CD4-positive, alpha-beta T cell (primary cell): ENCODE measurements around the gene EFHD2. TPM values are rescaled to one million over a fixed set of nuclear protein-coding genes. Genes with fewer than 3 reads are reported as not detected.
"Not testable (repeated sequence)": the region's sequence is repeated elsewhere in the genome, so short reads cannot be mapped to it uniquely, and the experiment has no call there.

Experiments used
- ATAC-seq: fragments of 200-7000 bp; cut with Tn5 transposase; one replicate; pipeline ENCODE4 v1.10.0; 2022; ENCODE audit warnings: mild to moderate bottlenecking; ENCODE audit not compliant: poor library complexity
- CTCF ChIA-PET: fragments of 350-600 bp; sonication (Branson Sonifier 250); formaldehyde crosslinking; loops from one replicate; lab custom pipeline; 2021; ENCODE audit warnings: antibody characterized with exemption, inconsistent platforms; lab: Charles Lee
- POLR2A ChIA-PET: fragments of 350-600 bp; sonication (Branson Sonifier 250); formaldehyde crosslinking; loops from one replicate; lab custom pipeline; 2021; ENCODE audit warnings: antibody characterized with exemption, inconsistent platforms; lab: Charles Lee
- DNase-seq, 14 experiments: peaks; one replicate each; pipeline ENCODE4 v3.0.0-alpha.2; 2013 to 2020; ENCODE audit warnings: mixed read lengths in 2 of 14
- H3K27ac ChIP-seq, 2 donors: one replicate each; pipeline versions ENCODE4 v1.5.1 to v1.7.0; 2013; ENCODE audit warnings: low read length in 2 of 2, low read depth in 1 of 2, mild to moderate bottlenecking in 1 of 2
- H3K27me3 ChIP-seq, 2 experiments: 1 replicate in 1 of 2; 2 replicates in 1 of 2; pipeline versions ENCODE4 v1.6.1 to v1.7.0; 2013; ENCODE audit warnings: low read length in 2 of 2, control low read depth in 1 of 2, mild to moderate bottlenecking in 1 of 2, moderate library complexity in 1 of 2; ENCODE audit not compliant: insufficient read depth in 2 of 2, control insufficient read depth in 1 of 2
- H3K36me3 ChIP-seq: one replicate; pipeline ENCODE4 v1.6.1; 2013; ENCODE audit warnings: low read length, control low read depth; ENCODE audit not compliant: insufficient read depth
- H3K4me1 ChIP-seq: one replicate; pipeline ENCODE4 v1.6.1; 2013; ENCODE audit warnings: low read length, control low read depth; ENCODE audit not compliant: insufficient read depth
- H3K4me3 ChIP-seq: one replicate; pipeline ENCODE4 v1.5.1; 2013; ENCODE audit warnings: mild to moderate bottlenecking, low read length, moderate library complexity
- H3K9me3 ChIP-seq, 2 experiments: 1 replicate in 1 of 2; 2 replicates in 1 of 2; pipeline versions ENCODE4 v1.6.1 to v1.7.0; 2013; ENCODE audit warnings: low read length in 2 of 2, mild to moderate bottlenecking in 2 of 2, control low read depth in 1 of 2, moderate library complexity in 1 of 2; ENCODE audit not compliant: control insufficient read depth in 1 of 2, insufficient read depth in 1 of 2
- H3K27ac Mint-ChIP-seq: one replicate; pipeline ENCODE4 v1.8.0; 2020; ENCODE audit warnings: mixed read lengths
- H3K27me3 Mint-ChIP-seq: one replicate; pipeline ENCODE4 v1.8.0; 2021; ENCODE audit warnings: mixed read lengths
- H3K36me3 Mint-ChIP-seq: one replicate; pipeline ENCODE4 v1.8.0; 2021; ENCODE audit warnings: low read depth, mixed read lengths
- H3K4me1 Mint-ChIP-seq: one replicate; pipeline ENCODE4 v1.8.0; 2021; ENCODE audit warnings: low read depth, mixed read lengths
- H3K4me3 Mint-ChIP-seq: one replicate; pipeline ENCODE4 v1.8.0; 2020; ENCODE audit warnings: mild to moderate bottlenecking, mixed read lengths
- H3K9me3 Mint-ChIP-seq: one replicate; pipeline ENCODE4 v1.8.0; 2020; ENCODE audit warnings: mixed read lengths
- intact Hi-C, 2 experiments: fragments of 100-400 bp; cut with DNase I in 1 of 2; cut with micrococcal nuclease in 1 of 2; formaldehyde crosslinking; loops; one replicate each; pipeline versions ENCODE4 v1.15.1 to v1.9.0; 2023 to 2025; cut with DNase I, micrococcal nuclease
- total RNA-seq, 174 experiments: library from RNA in 2 of 174; stranded (reverse) in 2 of 174; gene quantifications; one replicate each; pipeline ENCODE4 v1.2.3 and lab custom pipeline; 2021 to 2026
- TF ChIP-seq, protein P1 (sequence below): fragments of 200-600 bp; IDR thresholded peaks from one replicate; pipeline ENCODE4 v1.8.0; 2022; ENCODE audit warnings: antibody characterized with exemption, mild to moderate bottlenecking

EFHD2 gene
- total RNA-seq, 2 experiments from 2014 or later: 79.1 to 80.9 TPM

DNA sequence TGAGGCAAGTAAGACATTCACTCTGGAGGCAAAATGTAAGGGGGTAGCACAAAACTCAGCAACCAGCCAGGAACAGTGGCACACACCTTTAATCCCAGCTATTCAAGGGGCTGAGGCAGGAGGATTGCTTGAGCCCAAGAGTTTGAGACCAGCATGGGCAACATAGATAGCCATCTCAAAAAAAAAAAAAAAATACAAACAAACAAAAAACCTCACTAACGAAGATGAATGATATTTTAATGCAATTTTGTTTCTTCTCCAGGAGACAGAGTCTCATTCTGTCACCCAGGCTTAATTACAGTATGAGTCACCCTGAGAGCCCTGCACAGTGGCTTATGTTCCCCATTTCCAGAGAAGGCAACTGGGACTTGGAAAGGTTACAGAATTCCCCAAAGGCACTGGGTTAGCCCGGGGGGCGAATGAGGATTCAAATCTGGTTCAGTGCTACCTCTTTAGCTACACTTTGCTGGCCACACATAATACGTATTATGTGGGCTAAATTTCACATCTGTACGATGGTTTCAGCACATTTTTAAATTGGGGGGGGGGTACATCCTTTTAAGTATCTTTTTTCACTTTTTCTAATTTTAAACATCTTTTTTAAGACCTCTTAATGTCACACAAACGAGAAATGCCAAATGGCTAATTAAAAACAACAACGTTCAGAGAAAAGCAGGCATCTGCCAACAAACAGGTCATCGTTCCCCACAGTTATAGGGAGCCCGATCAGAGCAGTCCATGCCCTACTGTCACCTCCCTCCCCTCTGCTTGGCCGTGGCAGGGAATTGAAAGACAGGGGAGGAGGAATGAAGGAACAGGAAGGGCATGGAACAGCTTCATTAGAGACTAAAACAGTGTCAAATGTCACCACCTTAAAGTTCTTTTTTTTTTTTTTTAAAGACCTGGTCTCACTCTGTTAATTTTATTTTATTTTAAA is 50.4 kb downstream of the EFHD2 start:
- intact Hi-C loops: no loop called here
- no peak overlapping the region for H3K27ac Mint-ChIP-seq
- TF ChIP-seq, protein P1, sequence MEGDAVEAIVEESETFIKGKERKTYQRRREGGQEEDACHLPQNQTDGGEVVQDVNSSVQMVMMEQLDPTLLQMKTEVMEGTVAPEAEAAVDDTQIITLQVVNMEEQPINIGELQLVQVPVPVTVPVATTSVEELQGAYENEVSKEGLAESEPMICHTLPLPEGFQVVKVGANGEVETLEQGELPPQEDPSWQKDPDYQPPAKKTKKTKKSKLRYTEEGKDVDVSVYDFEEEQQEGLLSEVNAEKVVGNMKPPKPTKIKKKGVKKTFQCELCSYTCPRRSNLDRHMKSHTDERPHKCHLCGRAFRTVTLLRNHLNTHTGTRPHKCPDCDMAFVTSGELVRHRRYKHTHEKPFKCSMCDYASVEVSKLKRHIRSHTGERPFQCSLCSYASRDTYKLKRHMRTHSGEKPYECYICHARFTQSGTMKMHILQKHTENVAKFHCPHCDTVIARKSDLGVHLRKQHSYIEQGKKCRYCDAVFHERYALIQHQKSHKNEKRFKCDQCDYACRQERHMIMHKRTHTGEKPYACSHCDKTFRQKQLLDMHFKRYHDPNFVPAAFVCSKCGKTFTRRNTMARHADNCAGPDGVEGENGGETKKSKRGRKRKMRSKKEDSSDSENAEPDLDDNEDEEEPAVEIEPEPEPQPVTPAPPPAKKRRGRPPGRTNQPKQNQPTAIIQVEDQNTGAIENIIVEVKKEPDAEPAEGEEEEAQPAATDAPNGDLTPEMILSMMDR: no peak

DNA sequence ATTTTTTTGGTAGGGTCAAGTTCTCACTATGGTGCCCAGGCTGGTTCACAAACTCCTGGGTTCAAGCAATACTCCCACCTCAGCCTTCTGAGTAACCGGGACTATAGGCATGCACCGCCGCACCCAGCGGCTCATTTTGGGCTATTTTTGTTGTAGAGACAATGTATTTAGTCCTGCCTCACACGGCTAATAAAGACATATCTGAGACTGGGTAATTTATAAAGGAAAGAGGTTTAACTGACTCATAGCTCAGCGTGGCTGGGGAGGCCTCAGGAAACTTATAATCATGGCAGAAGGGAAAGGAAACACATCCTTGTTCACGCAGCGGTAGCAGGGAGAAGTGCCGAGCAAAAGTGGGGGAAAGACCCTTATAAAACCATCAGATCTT is 51.0 kb downstream of the EFHD2 start:
- Mint-ChIP-seq H3K27me3 (peaks cover 5% of the 10 kb centered on the region), H3K9me3 (no peaks in the 10 kb centered on the region), H3K4me3 (no peak overlapping the region), H3K27ac (no peak overlapping the region), H3K4me1 (no peaks in the 10 kb centered on the region), H3K36me3 (no peaks in the 10 kb centered on the region)
- ChIA-PET CTCF (no interaction called here), POLR2A (no interaction called here)
- H3K4me1 ChIP-seq: no peaks in the 10 kb centered on the region
- ATAC-seq: no peak
- H3K36me3 ChIP-seq: no peaks in the 10 kb centered on the region
- H3K9me3 ChIP-seq: no peaks in the 10 kb centered on the region
- intact Hi-C loops: no loop called here
- no peaks in the 10 kb centered on the region for H3K27me3 ChIP-seq
- no peak overlapping the region for H3K27ac ChIP-seq
- DNase-seq: no peak
- no peak overlapping the region for H3K4me3 ChIP-seq
- TF ChIP-seq, protein P1: no peak

More for the DNA sequence above, 50.4 kb downstream of the EFHD2 start:
- Mint-ChIP-seq H3K27me3 (peaks cover 5% of the 10 kb centered on the region), H3K4me3 (no peak overlapping the region), H3K4me1 (no peaks in the 10 kb centered on the region), H3K36me3 (no peaks in the 10 kb centered on the region), H3K9me3 (no peaks in the 10 kb centered on the region)
- ATAC-seq: no peak
- H3K4me1 ChIP-seq: no peaks in the 10 kb centered on the region
- POLR2A ChIA-PET: no interaction called here
- H3K27ac ChIP-seq: no peak overlapping the region
- no peaks in the 10 kb centered on the region for H3K36me3 ChIP-seq
- H3K27me3 ChIP-seq: no peaks in the 10 kb centered on the region
- no peaks in the 10 kb centered on the region for H3K9me3 ChIP-seq
- no peak overlapping the region for H3K4me3 ChIP-seq
- CTCF ChIA-PET: no interaction called here
- no peak for DNase-seq

DNA sequence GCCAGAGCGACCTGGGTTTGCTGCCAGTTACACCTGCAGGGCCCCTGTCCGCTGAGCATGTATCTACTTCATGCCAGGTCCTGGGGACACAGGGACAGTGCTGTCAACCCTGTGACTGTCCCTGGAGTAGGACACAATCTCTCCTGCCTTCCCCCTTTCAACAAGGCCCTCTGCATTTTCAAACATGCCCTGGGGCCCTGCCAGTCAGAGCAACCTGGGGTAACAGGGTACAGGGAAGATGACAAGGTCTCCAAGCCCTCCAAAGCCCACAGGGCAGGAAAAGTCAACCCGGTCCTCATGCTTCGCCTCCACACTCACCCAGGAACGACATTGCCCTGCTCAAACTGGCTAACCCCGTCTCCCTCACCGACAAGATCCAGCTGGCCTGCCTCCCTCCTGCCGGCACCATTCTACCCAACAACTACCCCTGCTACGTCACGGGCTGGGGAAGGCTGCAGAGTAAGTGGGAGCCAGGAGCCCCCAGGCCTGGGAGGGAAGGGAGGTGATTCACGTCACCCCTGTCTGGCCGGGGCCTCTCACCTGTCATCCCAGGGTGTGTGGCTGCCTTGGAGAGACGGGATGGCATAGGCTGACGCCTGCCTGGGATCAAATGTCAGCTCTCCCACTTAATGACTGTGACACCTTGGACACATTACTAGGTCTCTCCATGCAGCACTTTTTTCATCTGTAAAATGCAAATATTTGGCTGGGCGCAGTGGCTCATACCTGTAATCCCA is 53.5 kb downstream of the EFHD2 start:
- DNase-seq, ATAC-seq, H3K9me3 Mint-ChIP-seq: not testable (repeated sequence)

DNA sequence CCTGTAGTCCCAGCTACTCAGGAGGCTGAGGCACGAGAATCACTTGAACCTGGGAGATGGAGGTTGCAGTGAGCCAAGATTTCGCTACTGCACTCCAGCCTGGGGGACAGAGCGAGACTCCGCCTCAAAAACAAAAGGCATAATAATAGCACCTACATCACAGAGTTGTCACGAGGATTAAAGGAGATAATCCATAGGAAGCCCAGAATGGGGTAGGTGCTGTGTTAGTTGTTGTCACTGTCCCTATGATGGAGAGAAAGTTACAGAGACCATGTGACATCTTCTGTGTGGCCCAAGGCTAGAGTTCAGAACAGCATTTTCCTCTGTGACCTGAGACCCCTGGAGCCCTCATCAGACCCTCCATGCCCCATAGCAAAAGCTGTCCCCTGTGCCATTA is 54.2 kb downstream of the EFHD2 start:
- H3K9me3 Mint-ChIP-seq, H3K4me1 Mint-ChIP-seq, H3K27me3 ChIP-seq, H3K4me3 ChIP-seq, ATAC-seq, H3K4me1 ChIP-seq, H3K27ac Mint-ChIP-seq, CTCF ChIA-PET, H3K27me3 Mint-ChIP-seq, intact Hi-C loops, H3K27ac ChIP-seq, H3K36me3 Mint-ChIP-seq, H3K4me3 Mint-ChIP-seq, DNase-seq, POLR2A ChIA-PET, H3K9me3 ChIP-seq, H3K36me3 ChIP-seq: not testable (repeated sequence)

More for the DNA sequence above, 53.5 kb downstream of the EFHD2 start:
- H3K4me3 Mint-ChIP-seq, H3K4me1 Mint-ChIP-seq, H3K27ac Mint-ChIP-seq, H3K27ac ChIP-seq, H3K27me3 Mint-ChIP-seq, H3K9me3 ChIP-seq, H3K36me3 ChIP-seq, H3K36me3 Mint-ChIP-seq, POLR2A ChIA-PET, H3K4me1 ChIP-seq, H3K27me3 ChIP-seq, CTCF ChIA-PET, intact Hi-C loops, H3K4me3 ChIP-seq: not testable (repeated sequence)
